Activated T-cell treated with anti-CD3 and anti-CD28 coated beads for 4 hours (primary cell): ENCODE results near the gene AGAP1.

Experiments used
- DNase-seq: peaks from one replicate; pipeline ENCODE4 v3.0.0-alpha.2; 2020

Gene AGAP1

GRCh38 chr2:236026841-236027240 is 533.0 kb downstream of the AGAP1 start:
- no peak for DNase-seq

- no peak for DNase-seq
These were observed 534.2 kb downstream of the AGAP1 start for GRCh38 chr2:236028066-236028465.

- no peak for DNase-seq
These were observed 539.6 kb downstream of the AGAP1 start for GRCh38 chr2:236033462-236033861.

- no peak for DNase-seq
These were observed 541.1 kb downstream of the AGAP1 start for GRCh38 chr2:236034974-236035373.

GRCh38 chr2:236036045-236036444 is 542.2 kb downstream of the AGAP1 start:
- DNase-seq: no peak

GRCh38 chr2:236038096-236038495 is 544.3 kb downstream of the AGAP1 start:
- no peak for DNase-seq

- no peak for DNase-seq
These were observed 546.9 kb downstream of the AGAP1 start for GRCh38 chr2:236040600-236041328.

GRCh38 chr2:236041616-236042015 is 547.8 kb downstream of the AGAP1 start:
- no peak for DNase-seq

GRCh38 chr2:236042087-236042486 is 548.2 kb downstream of the AGAP1 start:
- DNase-seq: no peak

- DNase-seq: no peak
These were observed 550.3 kb downstream of the AGAP1 start for GRCh38 chr2:236044191-236044590.

- no peak for DNase-seq
These were observed 551.7 kb downstream of the AGAP1 start for GRCh38 chr2:236045251-236046235.

- DNase-seq: no peak
These were observed 552.9 kb downstream of the AGAP1 start for GRCh38 chr2:236046715-236047114.

- DNase-seq: no peak
These were observed 553.3 kb downstream of the AGAP1 start for GRCh38 chr2:236047176-236047575.

- no peak for DNase-seq
These were observed 554.2 kb downstream of the AGAP1 start for GRCh38 chr2:236047886-236048540.

- DNase-seq: no peak
These were observed 556.1 kb downstream of the AGAP1 start for GRCh38 chr2:236049981-236050380.

- DNase-seq: no peak
These were observed 557.5 kb downstream of the AGAP1 start for GRCh38 chr2:236051351-236051750.

- no peak for DNase-seq
These were observed 558.0 kb downstream of the AGAP1 start for GRCh38 chr2:236051806-236052205.

GRCh38 chr2:236052206-236052605 is 558.4 kb downstream of the AGAP1 start:
- no peak for DNase-seq

- no peak for DNase-seq
These were observed 559.3 kb downstream of the AGAP1 start for GRCh38 chr2:236052926-236053821.

GRCh38 chr2:236054125-236054524 is 560.3 kb downstream of the AGAP1 start:
- no peak for DNase-seq

- DNase-seq: no peak
These were observed 560.9 kb downstream of the AGAP1 start for GRCh38 chr2:236054621-236055305.

- DNase-seq: no peak
These were observed 561.6 kb downstream of the AGAP1 start for GRCh38 chr2:236055471-236055870.
